ENCODE results near the gene FPGS. TPM values are rescaled to one million over a fixed set of nuclear protein-coding genes. Genes with fewer than 3 reads are reported as not detected.

FPGS gene
- total and polyA plus RNA-seq, 7 donors: 9.2 to 51.3 (median 32.6) TPM

GRCh38 chr9:127796225-127796813 lies 6.4 kb upstream of the FPGS start:
- no peak overlapping the region for H3K4me3 ChIP-seq
- H3K27me3 ChIP-seq: no peaks in the 10 kb centered on the region
- no peaks in the 10 kb centered on the region for H3K9me3 ChIP-seq
- intact Hi-C loops (cut with DNase I): no loop called here
- DNase-seq: peak; percentile 84
- peak overlapping the region in 1 of 4 donors; percentile 0 for H3K27ac ChIP-seq
- 41 to 46% methylated on average over 8 of the region's 8 CpGs for WGBS, 2 donors
- TF ChIP-seq POLR2A (IDR thresholded peaks at IDR 0.05) (no peak), CTCF (IDR thresholded peaks at IDR 0.05) (no peak), POLR2AphosphoS5 (IDR thresholded peaks at IDR 0.05) (peak in 1 of 4 donors; percentile 32)
- H3K36me3 ChIP-seq: peaks cover 0 to 17% (median 9%) of the 10 kb centered on the region in 4 donors
- H3K4me1 ChIP-seq: peaks cover 0 to 14% (median 7%) of the 10 kb centered on the region in 4 donors

GRCh38 chr9:127796852-127797370 lies 5.8 kb upstream of the FPGS start:
- TF ChIP-seq POLR2AphosphoS5 (IDR thresholded peaks at IDR 0.05) (peak in 1 of 4 donors; percentile 4), EP300 (IDR thresholded peaks at IDR 0.05) (no peak), CTCF (IDR thresholded peaks at IDR 0.05) (no peak), POLR2A (IDR thresholded peaks at IDR 0.05) (no peak)
- DNase-seq: no peak
- H3K27ac ChIP-seq: no peak overlapping the region
- no peaks in the 10 kb centered on the region for H3K9me3 ChIP-seq
- H3K4me3 ChIP-seq: no peak overlapping the region
- intact Hi-C loops (cut with DNase I): no loop called here
- 23 to 50% methylated on average over 11 of the region's 11 CpGs for WGBS, 2 donors
- no peaks in the 10 kb centered on the region for H3K27me3 ChIP-seq
- peaks cover 0 to 11% (median 4%) of the 10 kb centered on the region in 4 donors for H3K36me3 ChIP-seq
- H3K4me1 ChIP-seq: peaks cover 0 to 18% (median 9%) of the 10 kb centered on the region in 4 donors

DNA sequence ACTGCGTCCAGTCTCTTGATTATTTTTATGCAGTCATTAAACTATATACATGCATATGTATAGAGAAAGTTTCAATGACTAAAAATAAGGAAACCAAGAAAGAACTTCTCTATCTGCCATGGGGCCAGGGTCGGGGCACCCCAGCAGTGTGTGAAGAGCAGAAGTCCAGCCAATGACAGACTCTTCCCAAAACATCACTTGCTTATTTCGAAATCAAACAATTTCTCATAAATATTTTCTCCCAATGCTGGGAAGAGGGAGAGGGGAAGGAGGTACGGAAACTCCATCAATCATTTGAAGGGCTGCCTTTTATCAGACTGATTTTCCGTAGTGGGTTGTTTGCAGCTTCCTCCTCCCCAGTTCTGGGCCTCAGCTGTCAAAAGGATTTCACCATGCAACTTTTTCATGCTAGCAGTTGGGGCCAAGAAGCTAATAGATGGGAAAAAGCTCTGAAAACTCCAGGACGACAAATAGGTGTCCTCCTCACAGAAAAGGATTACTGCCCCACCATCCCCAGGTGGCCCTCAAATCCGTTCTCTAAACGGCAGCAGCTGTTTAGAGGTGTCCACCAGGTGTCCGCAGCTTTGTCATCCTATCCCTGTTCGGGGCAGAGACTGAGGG lies 617 bp upstream of the FPGS start:
- TF ChIP-seq POLR2AphosphoS5 (IDR thresholded peaks at IDR 0.05) (peak; percentile 33 to 62 (median 47)), EP300 (IDR thresholded peaks at IDR 0.05) (peak in 1 of 4 donors; percentile 7), POLR2A (IDR thresholded peaks at IDR 0.05) (no peak), CTCF (IDR thresholded peaks at IDR 0.05) (peak in 2 of 4 experiments; percentile 12)
- Histone ChIP-seq H3K4me1 (peaks cover 0 to 27% (median 24%) of the 10 kb centered on the region in 4 donors), H3K9me3 (no peaks in the 10 kb centered on the region), H3K36me3 (peaks cover 0 to 25% (median 7%) of the 10 kb centered on the region in 4 donors), H3K27ac (peak overlapping the region; percentile 88 to 95 (median 92)), H3K27me3 (no peaks in the 10 kb centered on the region), H3K4me3 (peak overlapping the region; percentile 50 to 81 (median 70))
- intact Hi-C loops (cut with DNase I): loop anchor here (2.0 to 5.0 kb wide), 3 partner anchors 17 to 115 kb away; partner anchors contain the start of gene ST6GALNAC4
- 22 to 30% methylated on average over 10 of the region's 10 CpGs for WGBS, 2 donors
- no peak for DNase-seq

DNA sequence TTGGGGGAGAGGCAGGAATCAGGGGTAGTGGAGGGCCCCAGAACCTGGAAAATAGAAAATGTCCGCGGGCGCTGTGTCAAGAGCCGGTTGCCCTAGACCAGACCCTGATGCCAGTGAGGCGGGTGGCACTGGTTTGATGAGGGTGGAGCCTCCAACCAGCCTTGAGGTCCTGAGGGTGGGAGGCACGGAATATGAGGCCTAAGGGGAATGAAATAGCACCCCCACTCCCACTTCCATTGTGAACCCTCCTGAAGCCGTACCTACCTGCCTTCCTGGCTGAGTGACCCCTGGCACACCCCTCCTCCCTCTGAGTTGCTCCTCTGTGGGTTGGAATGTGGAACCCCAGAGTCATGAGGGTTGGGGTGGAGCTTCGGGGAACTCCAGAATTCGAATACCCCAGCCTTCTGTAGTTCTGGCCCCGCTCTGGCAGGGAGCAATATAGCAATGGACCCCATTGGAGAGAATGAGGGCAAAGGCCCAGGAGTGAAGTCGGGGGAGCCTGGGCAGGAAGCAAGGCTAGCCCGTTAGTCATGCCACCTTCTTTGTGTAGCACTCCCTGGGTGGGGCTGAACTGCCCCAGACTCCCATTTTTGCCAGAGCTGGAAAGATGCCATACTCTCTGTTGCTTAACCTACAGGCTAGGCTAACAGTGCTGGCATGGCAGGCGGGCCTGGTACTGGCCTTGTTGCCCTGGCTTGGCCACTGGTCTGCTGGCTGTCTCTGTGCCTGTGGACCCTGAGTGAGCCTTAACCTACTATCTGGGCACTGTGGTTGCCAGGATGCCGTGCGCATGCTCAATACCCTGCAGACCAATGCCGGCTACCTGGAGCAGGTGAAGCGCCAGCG lies 1.0 kb downstream of the FPGS start:
- WGBS, 2 donors: 34 to 43% methylated on average over 18 of the region's 18 CpGs
- no peaks in the 10 kb centered on the region for H3K9me3 ChIP-seq
- intact Hi-C loops (cut with DNase I): loop anchor here (2.0 to 5.0 kb wide), 3 partner anchors 19 to 114 kb away; partner anchors contain the start of gene ST6GALNAC4
- peaks cover 0 to 27% (median 24%) of the 10 kb centered on the region in 4 donors for H3K4me1 ChIP-seq
- H3K27ac ChIP-seq: peak overlapping the region; percentile 88 to 95 (median 92)
- H3K27me3 ChIP-seq: no peaks in the 10 kb centered on the region
- peaks cover 7 to 42% (median 17%) of the 10 kb centered on the region in 4 donors for H3K36me3 ChIP-seq
- H3K4me3 ChIP-seq: peak overlapping the region; percentile 50 to 81 (median 70)
- peak; percentile 71 for DNase-seq
- no peak for TF ChIP-seq POLR2AphosphoS5 (IDR thresholded peaks at IDR 0.05)
- TF ChIP-seq POLR2A (IDR thresholded peaks at IDR 0.05): no peak
- no peak for TF ChIP-seq EP300 (IDR thresholded peaks at IDR 0.05)
- TF ChIP-seq CTCF (IDR thresholded peaks at IDR 0.05): no peak
